Sciatic nerve (tissue), 2 donors: ENCODE measurements around the gene IL1F10. TPM values are rescaled to one million over a fixed set of nuclear protein-coding genes. Genes with fewer than 3 reads are reported as not detected.

ENCODE experiments used
- ATAC-seq: fragments of 200-7000 bp; cut with Tn5 transposase; one replicate; pipeline ENCODE4 v1.9.1; 2020; ENCODE audit warnings: mild to moderate bottlenecking, moderate library complexity
- DNase-seq: peaks from one replicate; pipeline ENCODE4 v3.0.0-alpha.2; 2020; ENCODE audit warnings: low spot score
- intact Hi-C: fragments of 100-400 bp; cut with DNase I; formaldehyde crosslinking; loops from one replicate; pipeline ENCODE4 v1.14.2; 2022
- total RNA-seq: library from RNA; stranded (reverse); fragmentation: NEBNext Ultra II Directional; extraction: Animal tissue kit (Norgen Biotek cat#: 25700); gene quantifications from one replicate; pipeline ENCODE4 v1.2.1, GENCODE V29; 2021
- donor health status: DM: no; HTN: no; CAD: no.
- donor health status: DM: no; HTN: no; CAD: no.

The IL1F10 gene
- not detected for total RNA-seq

GRCh38 chr2:113067681-113068080, at the start of gene IL1F10:
TSS of gene IL1F10 (plus strand) at chr2:113067970. CDS start at chr2:113072739, 4,769 bp downstream.
- DNase-seq (no peak), ATAC-seq (no peak)
- intact Hi-C loops: no loop called here

GRCh38 chr2:113018509-113018908, 49.3 kb upstream of the IL1F10 start:
- DNase-seq: no peak
- intact Hi-C loops: no loop called here
- no peak for ATAC-seq

- intact Hi-C loops: no loop called here
- no peak for ATAC-seq
- DNase-seq: no peak
Observed at GRCh38 chr2:113021312-113021711, 46.5 kb upstream of the IL1F10 start.

GRCh38 chr2:113024764-113025163, 43.0 kb upstream of the IL1F10 start:
- no peak for ATAC-seq
- intact Hi-C loops: no loop called here
- DNase-seq: no peak

- intact Hi-C loops: no loop called here
- ATAC-seq (no peak), DNase-seq (no peak)
Observed at GRCh38 chr2:113025737-113026136, 42.0 kb upstream of the IL1F10 start.

GRCh38 chr2:113027691-113028090, 40.1 kb upstream of the IL1F10 start:
- no peak for DNase-seq
- no peak for ATAC-seq
- intact Hi-C loops: no loop called here

- intact Hi-C loops: no loop called here
- no peak for DNase-seq
Observed at GRCh38 chr2:113028112-113028511, 39.7 kb upstream of the IL1F10 start.

GRCh38 chr2:113032737-113033136, 35.0 kb upstream of the IL1F10 start:
- intact Hi-C loops: no loop called here
- no peak for DNase-seq
- no peak for ATAC-seq

More at GRCh38 chr2:113028112-113028511, 39.7 kb upstream of the IL1F10 start:
- no peak for ATAC-seq

- ATAC-seq (no peak), DNase-seq (no peak)
Observed at GRCh38 chr2:113034016-113034415, 33.8 kb upstream of the IL1F10 start.

GRCh38 chr2:113036763-113037162, 31.0 kb upstream of the IL1F10 start:
- no peak for ATAC-seq
- intact Hi-C loops: no loop called here
- DNase-seq: no peak

More at GRCh38 chr2:113034016-113034415, 33.8 kb upstream of the IL1F10 start:
- intact Hi-C loops: no loop called here

GRCh38 chr2:113038291-113038690, 29.5 kb upstream of the IL1F10 start:
- intact Hi-C loops: no loop called here
- ATAC-seq (no peak), DNase-seq (no peak)

GRCh38 chr2:113039158-113039557, 28.6 kb upstream of the IL1F10 start:
- ATAC-seq (no peak), DNase-seq (no peak)
- intact Hi-C loops: no loop called here

GRCh38 chr2:113039719-113040118, 28.1 kb upstream of the IL1F10 start:
- intact Hi-C loops: no loop called here
- ATAC-seq (no peak), DNase-seq (no peak)

GRCh38 chr2:113041871-113042270, 25.9 kb upstream of the IL1F10 start:
- ATAC-seq (no peak), DNase-seq (no peak)
- intact Hi-C loops: no loop called here

GRCh38 chr2:113046465-113046864, 21.3 kb upstream of the IL1F10 start:
- DNase-seq (no peak), ATAC-seq (no peak)
- intact Hi-C loops: no loop called here

- intact Hi-C loops: no loop called here
- no peak for DNase-seq
- no peak for ATAC-seq
Observed at GRCh38 chr2:113050921-113051895, 16.6 kb upstream of the IL1F10 start.

- ATAC-seq (no peak), DNase-seq (no peak)
- intact Hi-C loops: no loop called here
Observed at GRCh38 chr2:113052396-113052917, 15.3 kb upstream of the IL1F10 start, which contains the start of gene IL36B. TSS of gene IL36B (minus strand) at chr2:113052867.

- no peak for DNase-seq
- intact Hi-C loops: no loop called here
- no peak for ATAC-seq
Observed at GRCh38 chr2:113053666-113054065, 14.1 kb upstream of the IL1F10 start.

- no peak for DNase-seq
- intact Hi-C loops: no loop called here
Observed at GRCh38 chr2:113054066-113054465, 13.7 kb upstream of the IL1F10 start.

GRCh38 chr2:113056521-113056920, 11.2 kb upstream of the IL1F10 start:
- intact Hi-C loops: no loop called here
- ATAC-seq: no peak
- DNase-seq: no peak

More at GRCh38 chr2:113054066-113054465, 13.7 kb upstream of the IL1F10 start:
- no peak for ATAC-seq
